Measurements from ENCODE around the gene HDGFL2.

HDGFL2 gene

GRCh38 chr19:4499855-4500254, 27.8 kb downstream of the HDGFL2 start:
- DNase-seq: no peak

DNA sequence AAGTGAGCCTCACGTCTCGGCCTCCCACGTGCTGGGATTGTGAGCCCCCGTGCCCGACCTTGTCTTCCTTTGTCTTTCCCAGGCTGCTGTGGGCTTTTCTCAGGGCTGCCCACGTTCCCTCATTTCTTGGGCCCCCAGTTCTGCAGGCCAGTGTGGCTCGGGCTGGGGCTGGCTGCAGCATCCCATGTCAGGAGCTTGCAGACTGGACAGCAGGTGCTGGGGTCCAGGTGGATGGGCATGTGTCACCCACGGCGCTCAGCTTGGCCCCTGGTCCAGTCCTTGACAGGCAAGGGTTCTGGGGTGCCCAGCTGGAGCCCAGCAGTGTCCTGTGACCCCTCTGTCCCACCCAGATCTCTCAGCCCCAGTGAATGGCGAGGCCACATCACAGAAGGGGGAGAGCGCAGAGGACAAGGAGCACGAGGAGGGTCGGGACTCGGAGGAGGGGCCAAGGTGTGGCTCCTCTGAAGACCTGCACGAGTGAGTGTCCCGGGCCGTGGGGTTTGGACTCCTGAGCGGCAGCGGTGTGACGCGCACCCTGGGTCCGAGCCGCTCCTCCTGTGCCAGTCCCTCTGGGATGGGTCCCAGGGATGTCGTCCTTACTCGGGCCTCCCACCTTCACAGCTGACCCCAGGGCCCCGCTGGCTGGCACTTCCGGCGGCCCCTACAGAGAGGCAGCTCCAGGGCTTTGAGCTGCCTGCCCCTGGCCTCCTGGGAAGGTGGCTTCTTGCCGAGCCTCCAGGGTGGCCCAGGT, 28.9 kb downstream of the HDGFL2 start:
- DNase-seq: no peak

DNA sequence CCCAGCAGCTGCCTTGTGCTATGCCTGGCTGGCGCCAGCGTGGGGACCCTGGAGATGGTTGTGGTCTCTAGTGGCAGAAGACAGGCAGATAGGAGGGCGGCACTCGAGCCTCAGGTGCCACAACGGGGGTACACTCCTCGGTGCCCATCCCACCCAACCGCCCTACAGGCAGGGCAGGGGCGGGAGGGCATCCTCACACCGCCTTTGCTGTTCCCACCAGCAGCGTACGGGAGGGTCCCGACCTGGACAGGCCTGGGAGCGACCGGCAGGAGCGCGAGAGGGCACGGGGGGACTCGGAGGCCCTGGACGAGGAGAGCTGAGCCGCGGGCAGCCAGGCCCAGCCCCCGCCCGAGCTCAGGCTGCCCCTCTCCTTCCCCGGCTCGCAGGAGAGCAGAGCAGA, 29.6 kb downstream of the HDGFL2 start:
- DNase-seq: no peak

- DNase-seq: no peak
Measured at GRCh38 chr19:4502282-4503131, 30.4 kb downstream of the HDGFL2 start.

GRCh38 chr19:4503132-4503824, 31.2 kb downstream of the HDGFL2 start:
- no peak for DNase-seq

DNA sequence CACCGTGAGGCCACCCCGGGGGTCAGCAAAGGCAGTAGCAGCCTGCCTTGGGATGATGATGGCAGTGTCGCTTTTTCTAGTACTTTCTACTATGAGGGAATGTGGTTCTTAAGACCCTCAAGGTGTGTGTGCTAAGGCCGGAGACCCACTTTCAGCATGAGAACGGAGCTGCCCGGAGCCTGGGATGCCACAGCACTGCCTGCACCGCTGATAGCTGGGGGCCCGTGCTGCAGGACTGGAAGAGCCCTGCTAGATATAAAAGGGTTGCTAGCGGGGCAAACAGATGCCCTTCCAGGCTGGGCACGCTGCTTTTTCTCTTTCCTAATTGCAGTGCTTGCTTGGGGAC, 31.7 kb downstream of the HDGFL2 start:
- DNase-seq: no peak

GRCh38 chr19:4504297-4504701, 32.2 kb downstream of the HDGFL2 start:
- DNase-seq: no peak

- no peak for DNase-seq
Measured at GRCh38 chr19:4504891-4505569, 32.9 kb downstream of the HDGFL2 start.

DNA sequence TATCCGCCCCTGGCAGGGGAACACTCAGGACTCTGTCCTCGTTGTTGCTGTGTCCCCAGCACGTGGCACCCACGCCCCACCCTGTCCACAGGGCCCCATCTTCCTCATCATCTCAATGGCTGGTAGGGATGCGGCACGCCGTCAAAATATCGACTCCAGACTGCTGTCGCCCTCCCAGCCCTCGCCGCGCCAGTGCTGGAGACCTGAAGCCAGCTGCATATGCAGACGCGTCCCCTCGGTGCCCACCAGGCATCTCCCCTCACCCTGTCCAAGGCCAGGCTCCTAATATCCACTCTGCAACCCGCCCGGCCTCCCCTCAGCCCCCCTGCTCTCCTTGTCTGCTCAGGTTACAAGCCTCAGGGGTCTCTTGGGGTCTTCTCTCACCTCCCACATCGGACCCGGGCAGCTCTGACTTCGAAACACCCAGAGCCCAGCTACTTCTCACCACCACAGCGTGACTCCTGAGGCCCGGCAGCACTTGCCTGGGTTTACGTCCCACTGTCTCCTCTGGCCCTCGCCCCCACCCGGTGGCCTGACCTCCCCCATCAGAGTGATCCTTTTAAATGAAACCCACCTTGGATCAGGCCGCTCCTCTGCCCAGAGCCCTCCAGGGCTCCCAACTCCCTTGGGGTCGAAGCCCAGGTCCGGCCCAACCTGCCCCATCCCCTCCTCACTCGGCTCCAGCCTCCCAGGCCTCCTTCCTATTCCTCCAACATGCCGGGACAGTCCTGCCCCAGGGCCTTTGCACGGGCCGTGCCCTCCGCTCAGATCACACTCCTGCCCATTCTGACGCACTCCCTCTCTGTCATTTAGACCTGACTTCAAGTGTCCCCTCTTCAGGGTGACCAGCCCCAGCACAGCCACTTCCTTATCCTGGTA, 33.7 kb downstream of the HDGFL2 start:
- DNase-seq: no peak

DNA sequence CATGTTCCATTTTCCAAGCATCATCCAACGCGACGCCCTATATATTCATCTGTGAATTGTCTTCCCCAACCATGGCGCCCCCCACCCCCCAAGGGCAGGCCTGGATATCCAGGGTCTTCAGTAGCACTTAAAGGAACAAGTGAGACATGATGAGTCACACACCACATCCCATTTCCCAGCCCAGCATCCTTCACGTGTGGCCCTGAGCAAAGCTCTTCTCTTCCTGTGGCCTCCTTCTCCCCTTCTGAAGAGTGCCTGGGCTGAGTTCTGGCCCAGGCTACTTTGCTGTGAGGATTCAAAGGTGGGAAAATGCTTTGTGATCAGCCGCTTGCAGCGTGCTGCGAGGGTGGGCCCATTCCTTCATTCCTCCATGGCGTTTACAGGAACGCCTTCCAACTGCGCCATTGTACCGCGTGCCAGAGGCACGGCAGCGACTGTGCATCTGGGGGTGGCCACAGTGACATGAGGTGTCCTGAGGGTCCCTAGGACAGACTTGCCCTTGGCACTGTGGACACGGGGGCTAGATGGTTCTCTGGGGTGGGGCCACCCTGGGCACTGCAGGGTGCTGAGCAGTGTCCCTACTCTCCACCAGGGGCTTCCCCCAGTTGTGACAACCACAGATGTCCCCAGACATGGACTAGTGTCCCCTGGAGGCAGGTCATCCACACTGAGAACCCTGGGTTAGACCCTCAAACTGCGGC, 34.5 kb downstream of the HDGFL2 start:
- DNase-seq: no peak

GRCh38 chr19:4507150-4507452, 35.0 kb downstream of the HDGFL2 start:
- DNase-seq: no peak

GRCh38 chr19:4507804-4508203, 35.7 kb downstream of the HDGFL2 start:
- DNase-seq: no peak

DNA sequence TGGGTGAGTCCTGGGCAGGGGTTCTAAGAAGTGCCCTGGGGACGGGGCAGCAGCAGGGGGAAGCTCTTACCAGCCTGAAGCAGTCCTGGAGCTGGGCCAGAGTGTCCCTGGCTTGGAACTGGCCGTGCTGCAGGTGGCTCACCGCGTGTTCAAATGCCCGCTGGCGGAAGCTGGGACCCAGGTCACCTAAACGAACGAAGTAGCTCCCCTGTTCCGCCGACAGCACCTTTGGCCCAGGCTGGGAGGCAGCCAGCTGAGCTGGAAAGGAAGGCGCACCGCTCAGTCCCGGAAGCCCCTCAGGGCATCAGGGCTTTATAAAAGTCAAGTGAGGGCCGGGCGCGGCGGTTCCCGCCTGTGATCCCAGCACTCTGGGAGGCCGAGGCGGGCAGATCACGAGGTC, 36.6 kb downstream of the HDGFL2 start:
- DNase-seq: no peak

GRCh38 chr19:4510435-4511255, 38.5 kb downstream of the HDGFL2 start:
- DNase-seq: no peak

GRCh38 chr19:4511300-4512054, 39.4 kb downstream of the HDGFL2 start:
- no peak for DNase-seq

- DNase-seq: no peak
Measured at GRCh38 chr19:4512070-4512469, 40.0 kb downstream of the HDGFL2 start.

GRCh38 chr19:4513248-4513647, 41.2 kb downstream of the HDGFL2 start:
- DNase-seq: no peak

GRCh38 chr19:4515732-4516131, 43.6 kb downstream of the HDGFL2 start:
- DNase-seq: no peak

- DNase-seq: no peak
Measured at GRCh38 chr19:4516199-4516938, 44.3 kb downstream of the HDGFL2 start.
